ENCODE data around the gene TBX5.

TBX5 gene

GRCh38 chr12:114405519-114406271, at the start of gene TBX5:
Gene TBX5 (minus strand): TSS chr12:114406144. CDS start chr12:114403898, 2,246 bp downstream.
- DNase-seq, result no peak

DNA sequence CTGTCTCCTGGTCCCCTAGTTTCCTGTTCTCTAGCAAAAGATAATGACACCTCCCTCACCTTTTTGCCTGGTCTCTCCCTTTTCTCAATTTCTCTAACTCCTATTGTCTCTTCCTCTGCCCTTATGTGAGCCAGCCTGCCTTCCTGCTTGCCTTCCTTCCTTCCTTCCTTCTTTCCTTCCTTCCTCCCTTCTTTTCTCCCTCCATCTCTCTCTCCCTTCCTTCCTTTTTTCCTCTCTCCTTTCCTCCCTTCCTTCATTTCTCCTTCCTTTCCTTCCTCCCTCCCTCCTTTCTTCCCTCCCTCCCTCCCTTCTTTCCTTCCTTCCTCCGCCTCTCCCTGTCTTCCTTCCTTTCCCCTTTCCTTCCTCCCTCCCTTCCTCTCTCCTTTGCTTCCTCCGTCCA, 45.7 kb upstream of the TBX5 start:
- DNase-seq, result no peak

GRCh38 chr12:114450515-114451300, 44.8 kb upstream of the TBX5 start:
- no peak for DNase-seq

DNA sequence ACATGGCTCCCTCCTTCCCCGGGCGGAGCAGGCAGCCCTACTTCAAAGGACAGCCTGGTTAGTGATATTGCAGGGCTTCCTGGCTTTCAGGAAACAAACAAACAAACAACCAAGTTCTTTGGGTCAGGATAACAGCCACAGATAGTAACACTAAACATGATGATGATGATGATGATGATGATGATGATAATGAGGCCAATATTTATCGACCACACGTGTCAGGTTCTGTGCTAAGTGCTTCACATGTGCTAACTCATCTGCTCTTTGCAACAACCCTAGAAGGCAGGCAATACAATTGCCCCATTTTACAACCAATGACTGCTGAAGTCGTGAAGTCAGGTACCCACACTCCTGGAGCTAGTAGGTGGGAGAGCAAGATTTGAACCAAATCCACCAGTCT, 44.1 kb upstream of the TBX5 start:
- DNase-seq, result no peak

- no peak for DNase-seq
Measured at GRCh38 chr12:114448618-114448933, 42.6 kb upstream of the TBX5 start.

GRCh38 chr12:114447799-114448617, 42.1 kb upstream of the TBX5 start:
- no peak for DNase-seq

GRCh38 chr12:114447274-114447716, 41.4 kb upstream of the TBX5 start:
- DNase-seq, result no peak

DNA sequence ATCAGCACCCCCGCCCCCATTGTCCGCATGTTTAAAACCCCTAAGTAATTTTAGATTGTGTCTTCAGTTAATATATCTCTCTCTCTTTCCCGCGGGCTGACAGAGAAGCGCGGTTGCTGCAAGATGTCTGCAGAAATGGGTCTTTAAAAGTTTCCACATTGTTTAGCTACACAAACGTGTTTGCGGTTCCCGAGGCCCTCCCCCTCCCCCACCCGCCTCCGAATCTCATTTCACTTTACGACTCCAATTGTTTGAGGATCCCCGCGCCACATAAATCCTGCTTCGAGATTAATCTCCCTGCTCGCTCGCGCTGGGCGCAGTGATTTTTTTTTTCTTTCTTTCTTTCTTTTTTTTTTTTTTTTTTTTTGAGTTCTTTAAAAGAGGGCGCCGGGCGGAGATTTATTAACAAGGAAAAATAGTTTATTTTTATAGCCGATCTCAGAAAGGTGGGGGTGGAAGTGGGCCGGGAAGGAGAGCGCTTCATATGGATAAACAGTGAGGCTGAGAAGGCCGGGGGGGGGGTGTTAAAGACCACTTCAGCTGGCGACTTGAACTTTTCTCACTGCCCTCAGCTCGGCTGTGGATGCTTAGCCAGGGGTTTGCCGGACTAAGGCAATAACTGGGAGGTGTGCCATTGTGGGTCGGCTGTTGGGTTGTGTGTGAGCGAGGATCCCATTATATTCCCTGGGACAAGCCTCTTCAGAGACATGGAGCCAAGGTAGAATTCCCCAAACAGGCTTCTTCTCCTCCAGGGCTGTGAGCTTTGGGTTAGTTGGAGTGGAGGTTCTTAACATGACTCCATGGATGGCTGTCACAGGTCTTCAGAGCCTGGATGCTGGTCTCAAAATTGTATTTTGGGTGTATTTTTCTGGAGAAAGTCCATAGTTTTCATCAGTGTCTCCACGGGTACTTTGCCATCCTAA, 39.7 kb upstream of the TBX5 start:
- DNase-seq, result no peak

DNA sequence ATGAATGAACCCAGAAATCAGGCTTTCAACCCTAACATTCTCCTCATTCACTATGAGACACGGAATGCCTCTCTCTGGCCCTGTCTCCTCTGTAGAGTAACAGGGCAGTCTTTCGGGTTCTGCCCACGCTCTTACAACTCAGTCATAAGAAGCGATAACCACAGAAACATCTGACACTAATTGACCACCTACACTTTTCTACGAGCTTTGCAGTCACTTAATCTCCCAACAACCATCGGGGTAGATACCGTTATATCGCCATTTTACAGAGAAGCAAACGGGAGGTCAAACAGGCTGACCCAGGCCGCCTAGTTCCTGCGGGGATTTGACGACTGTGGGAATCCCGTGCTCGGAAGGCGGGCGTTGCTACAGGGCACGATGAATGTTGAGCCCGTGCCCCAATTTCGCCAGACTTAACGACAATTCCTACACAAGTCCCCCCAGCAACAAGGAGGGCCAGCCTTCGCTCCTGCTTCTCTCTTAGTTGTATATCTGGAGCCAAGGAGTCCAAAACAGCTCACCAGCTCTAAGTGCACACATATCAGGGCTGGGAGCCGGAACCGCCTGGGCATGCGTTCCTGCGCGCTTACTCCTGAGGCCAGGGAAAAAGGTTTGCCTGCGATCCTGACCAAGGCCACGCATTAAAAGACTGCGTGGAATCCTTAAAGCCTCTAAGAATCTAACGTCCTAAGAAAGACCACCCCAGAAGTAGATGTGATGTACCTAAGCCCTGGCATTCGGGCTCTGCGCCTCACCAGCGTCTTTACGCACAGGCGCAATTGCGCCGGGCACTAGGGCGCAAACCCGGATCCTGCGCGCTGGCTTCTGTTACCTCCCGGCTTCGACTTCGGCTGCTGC, 38.7 kb upstream of the TBX5 start:
- DNase-seq, result no peak

- DNase-seq, result no peak
Measured at GRCh38 chr12:114443607-114444421, 37.9 kb upstream of the TBX5 start.

DNA sequence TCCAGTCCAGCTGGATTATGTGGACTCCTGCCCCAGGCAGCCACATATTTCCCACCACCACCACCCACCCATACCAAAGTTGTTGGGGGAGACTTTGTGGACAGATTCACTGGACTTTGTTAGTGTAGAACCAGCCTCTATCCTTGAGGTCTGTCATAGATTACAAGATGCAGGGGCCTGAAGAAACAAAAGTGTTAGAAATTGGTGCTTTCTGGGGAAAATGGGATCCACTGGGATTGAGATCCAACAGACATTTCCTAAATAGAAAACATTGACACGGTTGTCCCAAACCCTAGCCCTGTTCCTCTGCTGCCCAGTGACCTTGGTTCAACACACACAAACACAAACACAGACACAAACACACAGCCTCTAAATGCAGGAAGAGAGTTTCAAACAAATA, 36.6 kb upstream of the TBX5 start:
- DNase-seq, result no peak

DNA sequence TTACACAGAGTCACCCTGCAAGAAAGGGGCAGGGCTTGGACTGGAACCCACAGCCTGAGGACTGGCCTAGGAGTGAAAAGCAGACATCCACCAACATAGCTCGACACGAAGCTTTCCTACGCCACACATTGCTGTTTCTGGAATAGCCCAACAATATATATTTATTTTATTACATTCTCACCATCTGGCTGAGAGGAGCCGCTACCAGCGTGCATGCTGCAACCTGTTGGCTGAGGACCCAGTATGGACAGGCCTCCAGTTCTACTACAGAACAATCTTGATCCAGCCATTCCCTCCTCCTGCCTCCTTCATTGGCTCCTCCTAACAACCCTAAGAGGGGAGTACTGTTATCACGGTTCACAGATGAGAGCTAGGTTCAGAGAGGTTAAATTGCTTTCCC, 35.6 kb upstream of the TBX5 start:
- DNase-seq, result no peak

GRCh38 chr12:114441039-114441383, 35.1 kb upstream of the TBX5 start:
- no peak for DNase-seq

DNA sequence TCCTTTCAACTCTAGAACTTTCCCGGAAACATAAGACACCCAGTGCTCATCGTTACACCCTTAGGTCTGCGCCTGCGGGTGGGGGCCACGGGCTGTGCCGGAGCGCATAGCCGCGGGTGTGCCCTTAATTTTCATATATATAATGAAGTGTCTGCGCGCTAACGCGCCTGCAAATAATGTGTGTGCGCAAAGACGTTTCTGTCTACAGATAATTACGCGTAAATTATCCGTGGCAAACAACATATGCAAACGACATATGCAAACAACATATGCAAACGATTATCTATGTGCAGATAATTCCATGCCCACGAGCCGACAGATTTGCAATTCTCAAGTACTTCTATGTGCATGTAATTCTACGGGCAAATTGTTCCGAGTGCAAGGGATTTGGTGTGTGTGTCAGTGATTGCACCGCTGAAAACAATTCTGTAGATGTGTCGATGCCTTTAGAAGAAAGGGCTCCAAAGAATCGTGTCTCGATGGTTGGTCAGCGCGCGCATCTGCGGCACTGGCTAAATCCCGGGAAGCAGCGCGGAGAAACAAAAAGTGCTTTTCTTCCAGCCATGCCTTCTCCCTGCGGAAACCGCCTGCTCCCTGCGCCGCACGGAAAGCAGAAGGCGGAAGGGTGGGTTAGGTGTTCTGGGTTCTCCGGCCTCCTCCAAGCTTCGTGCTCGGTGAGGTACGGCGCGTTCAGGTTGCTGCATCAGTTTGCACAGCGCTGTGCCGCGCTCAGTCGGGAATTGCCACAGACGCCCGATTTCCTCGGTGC, 34.5 kb upstream of the TBX5 start:
- no peak for DNase-seq

- no peak for DNase-seq
Measured at GRCh38 chr12:114439817-114440216, 33.9 kb upstream of the TBX5 start.

DNA sequence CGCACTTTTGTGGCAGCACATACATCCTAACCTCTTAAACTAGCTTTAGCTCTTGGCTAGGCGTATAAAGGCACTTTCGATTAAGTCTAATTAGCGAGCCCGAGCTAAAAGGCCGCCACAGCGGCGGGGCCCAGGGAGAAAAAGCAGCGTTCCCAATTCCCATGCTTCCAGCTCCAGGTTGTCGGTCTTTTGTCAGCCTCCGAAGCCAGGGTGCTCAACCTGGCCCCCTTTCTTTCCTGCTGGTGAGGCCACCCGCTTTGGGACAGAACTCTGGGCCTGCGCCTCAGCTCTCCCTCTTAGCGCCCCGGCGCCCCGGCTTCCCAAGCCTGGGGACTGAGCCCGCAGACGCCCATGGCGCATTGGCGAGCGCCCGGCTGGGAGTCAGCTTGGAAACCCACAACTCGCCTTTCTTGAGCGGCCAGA, 33.3 kb upstream of the TBX5 start:
- no peak for DNase-seq

DNA sequence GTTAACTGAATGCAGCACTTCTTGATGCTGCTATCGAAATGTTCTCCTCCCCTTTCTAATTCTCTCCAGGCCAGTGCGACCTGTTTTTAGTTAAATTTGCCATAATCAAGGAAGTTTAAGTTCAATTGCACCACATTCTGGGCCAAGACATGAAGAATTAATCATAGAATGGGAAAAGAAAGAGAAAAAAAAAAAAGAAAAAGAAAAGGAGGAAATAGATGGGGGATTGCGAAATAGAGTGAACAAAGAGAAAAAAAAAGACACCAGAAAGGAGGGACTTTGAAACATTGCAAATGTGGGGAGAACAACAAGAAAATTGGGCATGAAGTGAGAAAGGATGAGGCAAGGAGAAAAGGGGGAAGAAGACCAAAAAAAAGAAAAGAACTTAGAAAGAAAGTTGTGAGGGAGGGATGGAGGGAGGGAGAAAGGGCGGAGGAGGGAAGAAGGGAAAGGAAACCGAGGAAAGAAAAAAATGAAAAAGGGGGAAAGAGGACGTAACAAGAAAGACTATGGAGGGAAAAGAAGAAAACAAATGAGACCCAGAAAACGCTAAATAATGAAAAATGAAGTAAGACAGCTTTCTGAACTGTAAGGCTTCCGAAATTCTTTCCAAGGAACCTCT, 32.8 kb upstream of the TBX5 start:
- DNase-seq, result no peak

DNA sequence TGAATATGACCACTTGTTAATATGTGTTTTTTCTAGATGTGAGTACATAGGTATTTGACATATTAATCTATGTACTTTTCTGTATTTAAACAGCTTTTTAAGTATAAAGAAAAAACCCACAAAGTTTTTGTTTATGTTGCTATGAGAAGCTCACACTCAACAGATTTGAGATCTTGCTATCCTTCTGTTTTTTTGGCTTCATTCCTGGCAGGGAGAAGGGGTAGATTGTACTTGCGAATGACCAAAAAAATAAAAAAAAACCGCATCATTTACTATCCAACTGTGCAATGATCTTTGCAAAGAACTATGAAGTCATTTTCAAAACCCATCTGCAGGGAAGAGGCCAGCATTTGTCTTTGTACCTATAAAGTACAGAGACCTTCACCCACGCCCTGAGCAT, 28.4 kb upstream of the TBX5 start:
- DNase-seq, result no peak

DNA sequence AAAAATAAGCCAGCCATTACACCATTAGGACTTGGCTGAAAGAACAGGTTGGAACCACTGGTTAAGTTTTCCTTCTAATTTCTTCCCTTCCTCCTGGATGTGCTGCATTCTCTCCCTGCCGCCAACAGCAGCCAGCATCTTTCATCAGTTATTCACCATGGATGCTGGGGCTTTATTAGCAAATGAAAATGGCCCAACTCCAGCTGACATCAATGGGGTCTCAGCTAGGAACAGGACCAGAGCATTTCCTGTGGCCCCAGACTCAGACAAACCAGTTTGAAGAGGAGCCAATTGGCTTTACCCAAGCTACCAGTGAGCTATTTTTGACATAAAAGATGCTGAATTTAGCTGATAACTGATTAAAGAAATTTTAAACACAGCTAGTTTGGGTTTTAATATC, 26.0 kb upstream of the TBX5 start:
- no peak for DNase-seq
